CD4-positive, alpha-beta T cell treated with Interleukin-17A for 1 hour (primary cell): ENCODE data around the gene PPIF.
"Not testable (repeated sequence)": the region's sequence is repeated elsewhere in the genome, so short reads cannot be mapped to it uniquely, and the experiment has no call there.

ENCODE experiments used
- DNase-seq: peaks from one replicate; pipeline ENCODE4 v3.0.0-alpha.2; 2020

PPIF gene

DNA sequence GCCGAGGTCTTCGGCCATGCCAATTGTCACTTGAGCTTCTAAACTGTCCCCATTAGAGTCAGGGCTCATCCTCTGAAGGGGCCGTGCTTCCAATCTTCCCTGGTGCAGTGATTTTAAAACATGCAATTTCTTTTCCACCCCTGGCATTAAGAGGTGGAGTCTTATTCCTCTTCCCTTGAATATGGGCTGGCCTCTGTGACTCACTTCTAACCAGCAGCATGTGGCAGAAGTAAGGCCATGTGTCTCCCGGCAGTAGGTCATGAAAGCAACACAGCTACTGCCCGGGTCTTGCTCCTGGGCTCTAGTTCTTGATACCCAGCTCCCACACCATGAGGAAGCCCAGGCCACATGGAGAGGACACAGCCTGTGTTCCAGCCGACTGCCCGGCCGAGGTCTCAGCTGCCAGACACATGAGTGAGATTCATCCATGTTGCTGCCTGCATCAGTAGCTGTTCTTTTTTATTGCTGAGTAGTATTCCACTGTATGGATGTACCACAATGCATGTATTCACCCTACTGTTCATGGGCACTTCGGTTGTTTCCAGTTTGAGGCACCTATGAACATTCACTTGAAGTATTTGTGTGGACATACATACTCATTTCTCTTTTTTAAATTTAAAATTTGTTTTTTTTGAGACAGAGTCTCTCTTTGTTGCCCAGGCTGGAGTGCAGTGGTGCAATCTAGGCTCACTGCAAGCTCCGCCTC, 14.5 kb upstream of the PPIF start:
- not testable (repeated sequence) for DNase-seq

DNA sequence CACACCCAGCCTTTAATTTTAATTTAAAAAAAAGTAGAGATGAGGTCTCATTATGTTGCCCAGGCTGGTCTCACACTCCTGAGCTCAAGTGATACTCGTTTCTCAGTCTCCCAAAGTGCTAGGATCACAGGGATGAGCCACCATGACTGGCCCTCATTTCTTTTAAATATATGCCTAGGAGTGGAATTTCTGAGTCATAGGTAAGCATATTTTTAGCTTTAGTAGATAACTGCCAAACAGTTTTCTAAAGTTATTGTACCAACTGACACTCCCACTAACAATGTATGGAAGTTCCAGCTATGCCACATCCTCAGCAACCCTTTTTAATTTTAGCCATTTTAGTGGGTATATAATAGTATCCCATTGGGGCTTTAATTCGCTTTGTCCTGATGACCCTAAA, 13.8 kb upstream of the PPIF start:
- DNase-seq, result no peak

DNA sequence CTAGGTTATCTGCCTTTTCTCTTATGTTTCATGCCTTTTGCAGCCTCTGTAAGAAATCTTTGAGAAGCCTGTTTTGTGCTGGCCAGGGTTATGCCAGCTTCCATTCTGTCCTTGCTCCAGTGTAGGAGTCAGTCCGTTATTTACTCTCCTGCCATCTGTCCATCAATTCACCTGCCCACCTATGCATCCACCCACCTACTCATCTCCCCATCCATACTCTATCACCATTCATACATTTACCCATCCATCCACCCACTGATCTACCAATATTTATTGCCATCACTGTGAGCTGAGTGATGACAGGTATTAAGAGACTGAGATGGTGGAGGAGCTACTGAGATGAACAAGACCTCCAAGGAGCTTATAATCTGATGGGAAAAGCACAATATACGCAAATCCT, 12.7 kb upstream of the PPIF start:
- no peak for DNase-seq

DNA sequence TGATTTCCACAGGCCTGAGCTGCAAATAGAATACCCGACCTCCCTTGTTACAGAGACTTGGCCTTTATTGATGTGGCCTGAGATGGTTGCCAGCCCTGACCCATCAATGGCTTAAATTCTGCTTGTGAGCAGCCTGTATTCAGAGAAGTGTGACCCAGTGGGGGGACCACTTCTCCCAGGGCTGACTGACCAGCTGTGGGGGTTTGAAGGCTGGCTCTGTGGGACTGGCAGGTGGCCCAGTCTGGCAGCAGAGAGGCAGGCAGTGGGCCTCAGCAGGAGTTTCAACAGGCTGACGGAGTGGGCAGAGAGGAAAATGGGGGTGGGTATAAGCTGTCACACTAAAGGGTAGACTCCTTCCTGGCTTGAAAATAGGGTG, 12.2 kb upstream of the PPIF start:
- no peak for DNase-seq

DNA sequence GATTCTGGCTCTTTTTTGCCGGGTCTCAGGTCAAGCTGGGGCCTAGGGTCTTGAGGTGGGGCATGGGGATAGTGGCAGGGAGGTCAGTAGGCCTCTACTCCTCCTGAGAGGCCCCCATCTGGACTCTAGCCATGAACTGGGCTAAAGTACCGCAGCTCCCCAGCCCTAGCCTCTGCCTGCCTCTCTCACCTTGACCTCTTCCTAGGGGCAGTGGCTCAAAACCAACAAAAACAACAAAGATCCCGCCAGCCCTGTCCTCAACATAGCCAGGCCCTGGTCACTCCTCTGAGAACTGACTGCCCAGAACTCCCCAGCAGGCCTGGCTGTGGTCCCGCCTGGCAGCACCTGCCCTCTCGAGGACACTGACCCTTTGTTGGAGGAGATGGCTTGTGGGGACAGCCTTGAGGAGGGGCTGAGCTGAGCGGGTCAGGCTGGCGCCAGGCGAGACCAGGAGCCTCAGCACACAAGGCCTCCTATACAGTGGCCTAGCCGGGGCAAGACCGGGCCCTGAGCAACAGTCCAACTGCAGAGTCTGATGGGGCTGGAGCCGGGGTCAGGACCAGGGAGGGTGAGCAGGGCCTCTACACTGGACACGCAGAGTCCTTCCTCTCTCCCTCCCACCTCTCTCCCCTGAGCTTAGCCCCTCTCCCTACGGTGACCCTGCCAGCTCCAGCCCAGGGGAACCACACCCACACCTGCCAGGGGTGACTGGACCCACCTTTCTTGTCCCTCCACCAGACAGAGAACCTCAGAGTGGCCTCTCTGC, 11.6 kb upstream of the PPIF start:
- no peak for DNase-seq

DNA sequence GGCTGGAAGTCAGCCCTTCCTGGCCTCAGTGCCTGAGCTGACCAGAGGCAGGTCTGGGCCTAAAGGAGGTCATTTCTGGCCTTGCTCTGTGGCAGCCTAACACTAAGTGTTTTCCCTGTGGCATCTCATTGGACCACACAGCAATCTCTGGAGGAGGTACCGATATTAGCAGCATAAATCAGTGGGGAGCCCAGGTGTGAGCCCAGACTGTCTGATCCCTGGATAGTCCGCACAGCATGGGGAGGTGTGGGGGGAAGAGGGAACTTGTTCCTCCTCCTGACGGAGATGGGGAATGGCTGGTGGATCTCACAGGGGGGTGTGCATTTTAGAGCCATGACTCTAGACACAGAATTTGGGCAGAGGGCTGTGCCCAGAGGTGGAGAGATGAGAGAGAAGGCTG, 11.0 kb upstream of the PPIF start:
- no peak for DNase-seq

GRCh38 chr10:79336739-79337138, 10.5 kb upstream of the PPIF start:
- no peak for DNase-seq

GRCh38 chr10:79337783-79338469, 9.3 kb upstream of the PPIF start:
- DNase-seq, result not testable (repeated sequence)

- no peak for DNase-seq
Observed at GRCh38 chr10:79339266-79339665, 8.0 kb upstream of the PPIF start.

GRCh38 chr10:79340646-79341244, 6.5 kb upstream of the PPIF start:
- no peak for DNase-seq

GRCh38 chr10:79342295-79342761, 4.9 kb upstream of the PPIF start:
- no peak for DNase-seq

DNA sequence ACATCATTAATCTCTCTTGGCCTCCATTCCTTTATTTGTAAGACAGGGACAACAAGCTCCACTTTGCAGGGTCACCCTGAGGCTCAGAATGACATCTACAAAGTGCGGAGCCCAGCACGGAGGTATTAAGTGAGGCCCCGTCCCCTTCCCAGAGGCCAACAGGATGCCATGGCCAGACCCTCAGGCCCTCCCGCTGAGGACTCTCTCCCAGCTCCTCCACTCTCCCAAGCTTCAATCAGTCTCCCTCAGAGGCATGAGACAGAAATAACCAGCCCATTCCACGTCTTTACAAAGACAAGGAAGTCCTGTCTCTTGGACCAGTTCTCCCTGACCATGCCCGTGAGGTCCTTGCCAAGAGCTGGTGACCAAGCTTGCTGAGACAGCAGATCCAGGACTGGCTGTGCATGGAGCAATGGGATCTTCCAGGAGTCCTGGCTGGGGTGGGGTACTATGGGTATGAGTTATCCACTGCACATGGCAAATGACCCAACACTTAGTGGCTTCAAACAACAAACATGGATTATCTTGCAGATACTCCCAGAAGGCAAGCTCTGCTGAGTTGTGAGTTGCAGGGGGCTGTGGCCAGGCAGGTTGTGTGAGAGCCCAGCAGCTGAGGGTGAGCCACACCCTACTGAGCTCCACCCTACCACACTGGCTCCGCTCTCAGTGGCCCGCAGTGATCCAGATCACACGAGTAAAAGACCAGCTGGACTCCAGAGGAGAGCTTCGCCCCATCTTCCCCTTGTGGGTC, 4.3 kb upstream of the PPIF start:
- DNase-seq, result no peak

DNA sequence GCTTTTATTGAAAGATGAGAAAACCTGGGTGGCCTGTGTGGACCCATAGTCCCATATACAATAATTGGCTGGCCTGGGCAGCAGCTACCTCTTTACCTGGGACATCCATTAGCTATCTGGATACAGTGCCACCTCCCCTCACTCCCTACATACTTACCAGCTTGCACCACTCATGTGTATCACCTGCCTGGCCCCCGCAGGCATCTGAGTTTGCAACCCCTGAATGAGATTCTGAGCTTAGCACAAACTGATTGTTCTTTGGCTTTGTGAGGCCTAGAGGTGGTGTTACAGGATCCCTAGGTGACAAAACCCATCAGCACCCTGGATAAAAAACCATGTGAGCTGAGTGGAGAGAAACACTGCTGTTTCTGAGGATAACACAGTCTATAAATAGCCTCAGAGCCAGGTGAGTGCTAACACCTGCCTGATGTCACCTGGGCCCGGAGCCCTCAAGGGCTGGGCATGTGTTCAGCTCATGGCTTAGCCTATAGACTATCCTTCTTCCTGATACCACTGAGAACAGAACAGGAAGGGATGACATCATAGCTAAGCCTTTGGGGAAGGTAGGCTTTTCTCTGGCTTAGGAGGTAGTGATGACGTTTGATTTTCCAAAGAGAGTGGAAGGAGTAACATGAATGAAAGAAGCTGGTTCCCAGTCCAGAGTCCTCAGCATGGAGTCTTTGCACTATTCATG, 2.6 kb upstream of the PPIF start:
- DNase-seq, result no peak

DNA sequence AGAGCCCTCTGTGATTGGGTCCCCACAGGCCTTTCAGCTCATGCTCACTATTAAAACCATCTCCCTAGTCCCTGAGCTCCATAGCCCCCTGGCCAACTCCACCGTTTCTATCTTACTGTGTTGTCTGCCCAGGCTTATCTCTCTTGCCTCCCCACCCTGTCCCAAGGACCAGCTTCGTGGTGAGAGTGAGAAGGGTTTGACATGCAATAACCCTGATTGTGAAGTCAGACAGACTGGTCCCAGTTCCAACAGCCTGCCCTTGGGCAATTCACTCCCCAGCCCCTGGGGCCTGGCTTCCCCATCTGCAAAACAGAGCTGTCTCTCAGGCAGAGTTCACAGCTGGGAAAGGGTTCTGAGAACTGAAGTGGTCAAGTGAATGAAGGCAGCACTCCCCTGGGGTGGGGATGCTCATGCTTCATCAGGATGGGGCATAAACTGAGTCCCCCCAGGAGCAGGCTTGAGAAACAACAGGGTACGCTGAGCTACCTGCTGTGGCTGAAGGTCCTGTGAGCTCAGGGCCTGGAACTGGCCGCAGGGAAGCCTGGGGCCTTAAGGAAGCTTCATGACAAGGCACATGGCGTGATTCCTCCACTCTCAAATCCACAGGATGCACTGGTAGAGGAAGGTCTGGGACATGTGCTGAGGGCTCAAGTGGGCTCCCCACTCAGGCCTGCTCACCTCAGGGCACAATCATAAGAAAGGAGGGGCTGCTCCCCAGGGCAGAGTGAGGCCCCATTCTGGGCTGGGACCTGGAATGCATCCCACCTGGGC, 1.8 kb upstream of the PPIF start:
- no peak for DNase-seq

GRCh38 chr10:79346012-79346340, 1.3 kb upstream of the PPIF start:
- no peak for DNase-seq

DNA sequence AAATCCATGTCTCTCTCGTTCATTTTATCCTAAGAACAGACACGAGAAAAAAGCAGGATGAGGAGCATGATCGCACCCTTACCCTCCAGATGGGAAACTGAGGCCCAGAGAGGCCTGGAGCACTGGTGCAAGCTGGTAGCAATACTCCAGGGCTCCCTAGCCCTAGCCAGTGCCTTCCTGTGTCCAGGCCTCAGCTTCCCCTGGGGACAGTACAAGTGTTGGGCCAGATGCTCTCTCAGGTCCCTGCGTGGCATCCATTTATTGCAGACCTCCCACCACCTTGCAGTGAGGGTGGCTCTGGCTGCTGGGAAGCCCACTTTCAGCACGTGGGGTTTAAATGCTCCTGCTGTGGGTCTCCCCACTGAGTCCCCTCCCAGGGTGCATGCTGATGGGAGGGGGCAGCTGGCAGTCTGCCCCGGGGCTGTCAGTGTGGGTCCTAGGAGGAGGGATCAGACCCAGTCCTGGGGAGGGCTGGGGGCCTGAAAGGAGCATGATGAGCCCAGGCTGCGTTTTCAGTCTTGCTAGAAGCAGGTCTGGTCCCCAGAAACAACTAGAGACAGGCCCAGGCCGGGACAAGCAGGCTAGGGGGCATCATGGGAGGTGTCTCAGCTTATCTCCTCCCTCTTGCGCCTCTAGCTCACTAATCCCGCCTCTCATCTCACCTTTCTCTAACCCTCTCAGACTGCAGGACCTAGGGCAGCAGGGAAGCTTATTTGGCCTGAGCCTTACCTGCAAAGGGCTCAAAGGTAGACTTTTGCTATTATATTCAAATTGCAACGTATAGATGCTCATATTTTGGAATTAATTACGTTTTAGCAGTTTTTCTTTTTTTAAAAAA, 662 bp upstream of the PPIF start:
- DNase-seq, result no peak

- DNase-seq, result peak; percentile 82
Observed at GRCh38 chr10:79347894-79348639, 798 bp downstream of the PPIF start.

- DNase-seq, result no peak
Observed at GRCh38 chr10:79348640-79348988, 1.3 kb downstream of the PPIF start.

GRCh38 chr10:79349072-79349491, 1.8 kb downstream of the PPIF start:
- DNase-seq, result no peak
